B cell (primary cell): ENCODE data around the gene GDF7. TPM values are rescaled to one million over a fixed set of nuclear protein-coding genes. Genes with fewer than 3 reads are reported as not detected.
A peak's percentile ranks its signal among the peaks of the same experiment; 100 is the strongest.

Source experiments
- ATAC-seq: fragments of 200-7000 bp; cut with Tn5 transposase; one replicate; pipeline ENCODE4 v1.10.0; 2021; ENCODE audit warnings: low read depth, mild to moderate bottlenecking, moderate number of reproducible peaks, moderate library complexity
- CTCF ChIA-PET: fragments of 350-600 bp; sonication (Branson Sonifier 250); formaldehyde crosslinking; loops from one replicate; lab custom pipeline; 2021; ENCODE audit warnings: antibody characterized with exemption, inconsistent platforms; lab: Charles Lee
- POLR2A ChIA-PET: fragments of 350-600 bp; sonication (Branson Sonifier 250); formaldehyde crosslinking; loops from one replicate; lab custom pipeline; 2021; ENCODE audit warnings: antibody characterized with exemption; lab: Charles Lee
- DNase-seq: peaks from one replicate; pipeline ENCODE4 v3.0.0; 2013
- H2AFZ ChIP-seq: 2 replicates; pipeline ENCODE4 v1.6.1; 2012; ENCODE audit warnings: mild to moderate bottlenecking, low read depth, low read length; ENCODE audit not compliant: insufficient read depth, poor library complexity, severe bottlenecking
- H3K27ac ChIP-seq, 2 donors: 1 replicate in 1 of 2; 2 replicates in 1 of 2; pipeline ENCODE4 v1.5.1; 2012 to 2013; ENCODE audit warnings: low read length in 2 of 2, mild to moderate bottlenecking in 2 of 2, moderate library complexity in 1 of 2
- H3K27me3 ChIP-seq, 4 experiments: fragments of 200-600 bp in 1 of 4; sonication (generic) in 1 of 4; replicated peaks in 1 of 4; 1 replicate in 2 of 4; 2 replicates in 2 of 4; pipeline versions ENCODE4 v1.6.1 to v1.7.0; 2013 to 2016; ENCODE audit warnings: low read length in 3 of 4, mild to moderate bottlenecking in 2 of 4, mixed read lengths in 1 of 4, moderate library complexity in 1 of 4; ENCODE audit not compliant: insufficient read depth in 4 of 4, control insufficient read depth in 3 of 4; ENCODE audit errors: control extremely low read depth in 1 of 4
- H3K36me3 ChIP-seq, 2 experiments: replicated peaks in 1 of 2; 1 replicate in 1 of 2; 2 replicates in 1 of 2; pipeline versions ENCODE4 v1.6.1 to v1.7.1; 2013; ENCODE audit warnings: low read length in 1 of 2; ENCODE audit not compliant: insufficient read depth in 2 of 2, control insufficient read depth in 1 of 2; ENCODE audit errors: control extremely low read depth in 1 of 2, extremely low read depth in 1 of 2
- H3K4me1 ChIP-seq, 2 donors: fragments of 200-600 bp in 1 of 2; sonication (generic) in 1 of 2; 1 replicate in 1 of 2; 2 replicates in 1 of 2; pipeline versions ENCODE4 v1.5.1 to v1.6.1; 2013 to 2017; ENCODE audit warnings: low read length in 2 of 2; ENCODE audit not compliant: control insufficient read depth in 2 of 2, insufficient read depth in 2 of 2
- H3K4me2 ChIP-seq: replicated peaks from 2 replicates; pipeline ENCODE3; 2012; ENCODE audit warnings: mild to moderate bottlenecking, low read depth, low read length; ENCODE audit not compliant: poor library complexity, severe bottlenecking
- H3K4me3 ChIP-seq, 5 experiments: fragments of 200-600 bp in 1 of 5; sonication (generic) in 1 of 5; 1 replicate in 3 of 5; 2 replicates in 2 of 5; pipeline versions ENCODE4 v1.5.1 to v1.7.0; 2011 to 2016; ENCODE audit warnings: low read length in 4 of 5, mild to moderate bottlenecking in 4 of 5, low read depth in 2 of 5, control low read depth in 1 of 5, moderate library complexity in 1 of 5; ENCODE audit not compliant: insufficient read depth in 1 of 5; ENCODE audit errors: control extremely low read depth in 1 of 5, extremely low read depth in 1 of 5
- H3K79me2 ChIP-seq: fragments of 200-600 bp; sonication (generic); one replicate; pipeline ENCODE4 v1.6.0; 2016; ENCODE audit warnings: low read length; ENCODE audit not compliant: control insufficient read depth, insufficient read depth
- H3K9ac ChIP-seq: fragments of 200-600 bp; sonication (generic); 2 replicates; pipeline ENCODE4 v1.6.1; 2017; ENCODE audit warnings: mild to moderate bottlenecking, low read length, moderate library complexity
- H3K9me3 ChIP-seq, 3 donors: one replicate each; pipeline versions ENCODE4 v1.6.1 to v1.7.1; 2013; ENCODE audit warnings: low read length in 2 of 3; ENCODE audit not compliant: control insufficient read depth in 2 of 3, insufficient read depth in 1 of 3; ENCODE audit errors: control extremely low read depth in 1 of 3
- H4K20me1 ChIP-seq: 2 replicates; pipeline ENCODE4 v1.6.0; 2012; ENCODE audit warnings: mild to moderate bottlenecking, low read length; ENCODE audit not compliant: insufficient read depth, control insufficient read depth, poor library complexity, severe bottlenecking
- H3K27ac Mint-ChIP-seq: one replicate; pipeline ENCODE4 v1.8.0; 2021; ENCODE audit warnings: mixed read lengths
- H3K27me3 Mint-ChIP-seq: one replicate; pipeline ENCODE4 v1.8.0; 2021; ENCODE audit warnings: mixed read lengths
- H3K4me1 Mint-ChIP-seq: one replicate; pipeline ENCODE4 v1.8.0; 2021; ENCODE audit warnings: mixed read lengths
- H3K4me3 Mint-ChIP-seq: one replicate; pipeline ENCODE4 v1.8.0; 2021; ENCODE audit warnings: mixed read lengths
- H3K9me3 Mint-ChIP-seq: one replicate; pipeline ENCODE4 v1.8.0; 2022; ENCODE audit warnings: mixed read lengths; ENCODE audit not compliant: insufficient read depth
- CTCF ChIP-seq: fragments of 200-600 bp; IDR thresholded peaks from one replicate; pipeline ENCODE4 v1.8.0; 2022; ENCODE audit warnings: antibody characterized with exemption, mild to moderate bottlenecking
- EZH2 ChIP-seq: IDR thresholded peaks from 2 replicates; pipeline ENCODE4 v1.6.1; 2012; ENCODE audit warnings: borderline replicate concordance, low read depth, mild to moderate bottlenecking, moderate library complexity, low read length; ENCODE audit not compliant: insufficient read depth, poor library complexity, severe bottlenecking
- WGBS: methylation state at CpG from one replicate; pipeline ENCODE4 v1.1.5; 2013; ENCODE audit warnings: missing lambda C conversion rate; ENCODE audit not compliant: insufficient coverage; 5-methylcytosine and 5-hydroxymethylcytosine counted together
- intact Hi-C: fragments of 100-400 bp; cut with micrococcal nuclease; formaldehyde crosslinking; loops from one replicate; pipeline ENCODE4 v1.10.0; 2022
- polyA plus RNA-seq: library from polyadenylated mRNA; depleted of rRNA; stranded (reverse); fragments of >200 nt; gene quantifications from 2 replicates; pipeline ENCODE4 v1.2.3, GENCODE V29; 2012
- total RNA-seq, 2 donors: library from RNA; stranded (reverse); fragments of 120-200 nt in 1 of 2; gene quantifications; 1 replicate in 1 of 2; 2 replicates in 1 of 2; pipeline versions ENCODE4 v1.2.3 to v1.2.4, GENCODE V29; 2013 to 2022

Gene GDF7
- total and polyA plus RNA-seq, 2 donors (not counting 1 experiment from before 2014, with no cell fraction given): 7.0 to 15.3 TPM

- ATAC-seq (peak; percentile 31), DNase-seq (no peak)
- no peak overlapping the region for H3K4me3 ChIP-seq
- H3K9ac ChIP-seq: no peak overlapping the region
- H4K20me1 ChIP-seq: peaks cover 14% of the 10 kb centered on the region
- WGBS: 83% methylated on average over 18 of the region's 18 CpGs
- H2AFZ ChIP-seq: no peak overlapping the region
- peak overlapping the region; percentile 19 for H3K4me2 ChIP-seq
- TF ChIP-seq CTCF: no peak
- no peak for TF ChIP-seq EZH2
- Mint-ChIP-seq H3K9me3 (no peaks in the 10 kb centered on the region), H3K4me3 (no peak overlapping the region), H3K4me1 (peaks cover 11% of the 10 kb centered on the region), H3K27me3 (no peaks in the 10 kb centered on the region), H3K27ac (no peak overlapping the region)
- peaks cover 0 to 28% of the 10 kb centered on the region in 2 experiments for H3K36me3 ChIP-seq
- peaks cover 6% of the 10 kb centered on the region for H3K79me2 ChIP-seq
- ChIA-PET CTCF (interaction anchor here (0.7 to 5.6 kb wide), 15 partner anchors 8 to 255 kb away, joined by 3 to 50 read pairs (median 4); partner anchors contain the start of genes HS1BP3 and RHOB), POLR2A (no interaction called here)
- intact Hi-C loops: no loop called here
- H3K9me3 ChIP-seq: no peaks in the 10 kb centered on the region
- no peaks in the 10 kb centered on the region for H3K27me3 ChIP-seq
- peaks cover 0 to 2% of the 10 kb centered on the region in 2 donors for H3K4me1 ChIP-seq
- no peak overlapping the region for H3K27ac ChIP-seq
Observed at GRCh38 chr2:20633794-20634506, 33.0 kb upstream of the GDF7 start.

GRCh38 chr2:20634507-20635112 is 32.3 kb upstream of the GDF7 start:
- H3K27me3 ChIP-seq: no peaks in the 10 kb centered on the region
- no peak overlapping the region for H3K4me3 Mint-ChIP-seq
- peaks cover 0 to 34% of the 10 kb centered on the region in 2 experiments for H3K36me3 ChIP-seq
- no peaks in the 10 kb centered on the region for H3K9me3 Mint-ChIP-seq
- H2AFZ ChIP-seq: no peak overlapping the region
- no peak overlapping the region for H3K27ac ChIP-seq
- no peak overlapping the region for H3K4me3 ChIP-seq
- ChIA-PET POLR2A (no interaction called here), CTCF (interaction anchor here (0.7 to 5.6 kb wide), 16 partner anchors 8 to 227 kb away, joined by 3 to 50 read pairs (median 4); partner anchors contain the start of genes HS1BP3 and RHOB)
- H3K9me3 ChIP-seq: no peaks in the 10 kb centered on the region
- peaks cover 11% of the 10 kb centered on the region for H3K4me1 Mint-ChIP-seq
- TF ChIP-seq EZH2 (no peak), CTCF (no peak)
- intact Hi-C loops: no loop called here
- DNase-seq: no peak
- peaks cover 0 to 2% of the 10 kb centered on the region in 2 donors for H3K4me1 ChIP-seq
- H3K27ac Mint-ChIP-seq: no peak overlapping the region
- ATAC-seq: no peak
- H4K20me1 ChIP-seq: peaks cover 10% of the 10 kb centered on the region
- H3K9ac ChIP-seq: no peak overlapping the region
- no peak overlapping the region for H3K4me2 ChIP-seq
- peaks cover 6% of the 10 kb centered on the region for H3K79me2 ChIP-seq
- WGBS: 97% methylated on average over 7 of the region's 9 CpGs
- no peaks in the 10 kb centered on the region for H3K27me3 Mint-ChIP-seq
